GM12878 (cell line): ENCODE measurements around the gene VNN1. TPM values are rescaled to one million over a fixed set of nuclear protein-coding genes. Genes with fewer than 3 reads are reported as not detected.

Source experiments
- ATAC-seq: fragments of 200-7000 bp; cut with Tn5 transposase; 3 replicates; pipeline ENCODE4 v1.9.1; 2020; ENCODE audit warnings: mild to moderate bottlenecking, moderate library complexity
- BruUV-seq: library from RNA; stranded (reverse); fragments of 400-500 nt; replicated peaks from 2 replicates; lab custom pipeline; 2021; lab: Mats Ljungman, UMichigan
- CTCF ChIA-PET: fragments of 300-600 bp; sonication (Branson Sonifier 250); formaldehyde crosslinking; extraction: SDS; loops from one replicate; lab custom pipeline; 2021; ENCODE audit warnings: inconsistent platforms; lab: Yijun Ruan, JAX
- POLR2A ChIA-PET: fragments of 350-600 bp; formaldehyde crosslinking; extraction: SDS; loops from one replicate; lab custom pipeline; 2021; ENCODE audit warnings: inconsistent platforms; lab: Charles Lee
- RAD21 ChIA-PET: fragments of 300-600 bp; sonication (Branson Sonifier 250); formaldehyde crosslinking; loops from one replicate; lab custom pipeline; 2023; ENCODE audit warnings: antibody characterized with exemption; ENCODE audit not compliant: unreplicated experiment; lab: Charles Lee
- SMC1A ChIA-PET: fragments of 300-600 bp; sonication (Branson Sonifier 250); formaldehyde crosslinking; loops from one replicate; lab custom pipeline; 2023; ENCODE audit not compliant: unreplicated experiment, uncharacterized antibody; lab: Charles Lee
- DNase-seq: peaks from one replicate; pipeline ENCODE4 v3.0.0-alpha.2; 2011; ENCODE audit warnings: low read depth, low spot score
- FAIRE-seq: peaks from 3 replicates; lab custom pipeline; 2011; peaks lifted over from hg19 to GRCh38; lab: Jason Lieb, UNC
- H2AFZ ChIP-seq: 2 replicates; pipeline ENCODE4 v1.6.0; 2011; ENCODE audit warnings: low read depth, low read length, control low read depth; ENCODE audit not compliant: control insufficient read depth
- H3K27ac ChIP-seq: 2 replicates; pipeline ENCODE4 v1.5.1; 2011; ENCODE audit warnings: control low read depth; ENCODE audit not compliant: control insufficient read depth, insufficient read depth
- H3K27me3 ChIP-seq, 2 experiments: replicated peaks in 1 of 2; 2 replicates each; pipeline versions ENCODE4 v1.6.0 to v1.6.1; 2011; ENCODE audit warnings: low read length in 1 of 2; ENCODE audit not compliant: control insufficient read depth in 2 of 2, insufficient read depth in 2 of 2
- H3K36me3 ChIP-seq, 2 experiments: 2 replicates each; pipeline ENCODE4 v1.5.1; 2011; ENCODE audit warnings: low read length in 1 of 2; ENCODE audit not compliant: control insufficient read depth in 2 of 2, insufficient read depth in 2 of 2
- H3K4me1 ChIP-seq: 2 replicates; pipeline ENCODE4 v1.6.1; 2011; ENCODE audit warnings: mild to moderate bottlenecking, low read length, moderate library complexity, mixed read lengths; ENCODE audit not compliant: control insufficient read depth, insufficient read depth
- H3K4me2 ChIP-seq: 2 replicates; pipeline ENCODE4 v1.6.0; 2011; ENCODE audit warnings: control low read depth; ENCODE audit not compliant: control insufficient read depth, insufficient read depth
- H3K4me3 ChIP-seq: fragments of 200-600 bp; sonication (generic); 2 replicates; pipeline ENCODE4 v1.5.1; 2016
- H3K79me2 ChIP-seq: 2 replicates; pipeline ENCODE4 v1.6.0; 2011; ENCODE audit warnings: low read length; ENCODE audit not compliant: control insufficient read depth, insufficient read depth
- H3K9ac ChIP-seq: 2 replicates; pipeline ENCODE4 v1.8.0; 2011; ENCODE audit warnings: low read length, control low read depth, mixed read lengths; ENCODE audit not compliant: control insufficient read depth, insufficient read depth
- H3K9me3 ChIP-seq: replicated peaks from 3 replicates; pipeline ENCODE4 v1.5.1; 2011; ENCODE audit warnings: mild to moderate bottlenecking, low read length; ENCODE audit not compliant: control insufficient read depth, insufficient read depth
- H4K20me1 ChIP-seq: 2 replicates; pipeline ENCODE4 v1.6.0; 2011; ENCODE audit not compliant: control insufficient read depth, insufficient read depth
- ATF7 ChIP-seq: fragments of 450-650 bp; IDR thresholded peaks from 2 replicates; pipeline ENCODE4 v1.6.1; 2016; ENCODE audit warnings: low read depth, mild to moderate bottlenecking
- BCLAF1 ChIP-seq: fragments of 450-650 bp; IDR thresholded peaks from 2 replicates; pipeline ENCODE4 v1.6.1; 2017; ENCODE audit warnings: antibody characterized with exemption, mild to moderate bottlenecking, moderate library complexity
- BMI1 ChIP-seq: fragments of 450-650 bp; IDR thresholded peaks from 2 replicates; pipeline ENCODE4 v1.6.1; 2016; ENCODE audit warnings: mild to moderate bottlenecking, moderate library complexity, borderline replicate concordance
- IKZF1 ChIP-seq: fragments of 450-650 bp; conservative IDR thresholded peaks from 2 replicates; pipeline ENCODE4 v1.6.1; 2017; ENCODE audit warnings: antibody characterized with exemption, mild to moderate bottlenecking
- JUND ChIP-seq: IDR thresholded peaks from 2 replicates; pipeline ENCODE4 v1.6.1; 2012; ENCODE audit warnings: low read depth, mild to moderate bottlenecking, low read length, improper control_type of control experiment, moderate library complexity
- KDM1A ChIP-seq: fragments of 200-600 bp; sonication (generic); IDR thresholded peaks from 2 replicates; pipeline ENCODE4 v1.6.1; 2016; ENCODE audit warnings: borderline replicate concordance
- MYC ChIP-seq: IDR thresholded peaks from 2 replicates; pipeline ENCODE4 v1.6.1; 2011; ENCODE audit warnings: mild to moderate bottlenecking, low read length, moderate library complexity, inconsistent platforms; ENCODE audit not compliant: insufficient read depth, insufficient replicate concordance, insufficient read length, severe bottlenecking
- NR2F1 ChIP-seq: fragments of 450-650 bp; conservative IDR thresholded peaks from 2 replicates; pipeline ENCODE4 v1.6.1; 2017; ENCODE audit warnings: mild to moderate bottlenecking
- RAD21 ChIP-seq: IDR thresholded peaks from 2 replicates; pipeline ENCODE4 v1.6.1; 2011; ENCODE audit warnings: mild to moderate bottlenecking, low read depth, low read length, moderate library complexity; ENCODE audit not compliant: insufficient read depth
- SREBF1 ChIP-seq: IDR thresholded peaks from 2 replicates; pipeline ENCODE4 v1.6.1; 2012; ENCODE audit warnings: mild to moderate bottlenecking, low read length
- SRF ChIP-seq, 2 experiments: IDR thresholded peaks; 2 replicates each; pipeline ENCODE4 v1.6.1; 2011; ENCODE audit warnings: low read depth in 2 of 2, low read length in 2 of 2, mild to moderate bottlenecking in 1 of 2, moderate library complexity in 1 of 2
- ZNF207 ChIP-seq: fragments of 450-650 bp; IDR thresholded peaks from 2 replicates; pipeline ENCODE4 v1.6.1; 2014; ENCODE audit warnings: antibody characterized with exemption, mild to moderate bottlenecking, borderline replicate concordance
- ZNF24 ChIP-seq: fragments of 450-650 bp; IDR thresholded peaks from 2 replicates; pipeline ENCODE4 v1.6.1; 2017; ENCODE audit warnings: antibody characterized with exemption, mild to moderate bottlenecking
- ZNF622 ChIP-seq: fragments of 450-650 bp; IDR thresholded peaks from 2 replicates; pipeline ENCODE4 v1.6.1; 2017; ENCODE audit warnings: mild to moderate bottlenecking, inconsistent platforms
- ZSCAN29 ChIP-seq: fragments of 450-650 bp; IDR thresholded peaks from 2 replicates; pipeline ENCODE4 v1.6.1; 2017; ENCODE audit warnings: mild to moderate bottlenecking, moderate library complexity
- WGBS: methylation state at CpG from one replicate; pipeline ENCODE4 v1.1.6; 2016; ENCODE audit warnings: low lambda C conversion rate; ENCODE audit not compliant: insufficient replicate concordance, insufficient coverage; ENCODE audit errors: missing lambda C conversion rate; 5-methylcytosine and 5-hydroxymethylcytosine counted together
- in situ Hi-C: fragments of 300-500 bp; cut with MboI; formaldehyde crosslinking; loops from 9 replicates; pipeline ENCODE4 v1.14.3; 2018; ENCODE audit warnings: mixed read lengths
- intact Hi-C: fragments of 100-400 bp; cut with micrococcal nuclease; formaldehyde crosslinking; loops from one replicate; pipeline ENCODE4 v1.14.2; 2022; ENCODE audit not compliant: unreplicated experiment
- polyA plus RNA-seq, 11 experiments: library from polyadenylated mRNA; depleted of rRNA in 4 of 11; unstranded in 6 of 11; stranded (reverse) in 5 of 11; fragments of >200 nt; fragmentation: Nextera tagmentation in 4 of 11; fragmentation: Illumina TruSeq in 1 of 11; extraction: Ambion mirVana in 4 of 11; extraction: Trizol in 1 of 11; gene quantifications; 1 replicate in 1 of 11; 2 replicates in 10 of 11; pipeline versions ENCODE4 v1.2.1 to v1.2.3, GENCODE V29; 2011 to 2016; ENCODE audit warnings: inconsistent platforms in 2 of 11, missing spikeins in 2 of 11, low read depth in 1 of 11
- total RNA-seq, 4 experiments: library from RNA; depleted of rRNA in 3 of 4; stranded (reverse); fragments of >200 nt in 3 of 4; fragmentation: Illumina TruSeq in 1 of 4; extraction: Trizol in 1 of 4; gene quantifications; 2 replicates each; pipeline versions ENCODE4 v1.2.1 to v1.2.3, GENCODE V29; 2013 to 2021

Gene VNN1
- total and polyA plus RNA-seq, 10 of the 15 experiments (the other 5 are each of a cell fraction or from before 2014, with no cell fraction given), result not detected

GRCh38 chr6:132715204-132715603 is 1.3 kb upstream of the VNN1 start:
- Histone ChIP-seq H3K27me3 (0 out of 4 replicates have a peak, but pooled peaks cover 2% of the 10 kb centered on the region in 2 experiments), H3K79me2 (no peaks in the 10 kb centered on the region), H3K4me1 (no peaks in the 10 kb centered on the region), H3K4me2 (no peak overlapping the region), H3K36me3 (no peaks in the 10 kb centered on the region), H2AFZ (no peak overlapping the region), H4K20me1 (no peaks in the 10 kb centered on the region), H3K9ac (no peak overlapping the region), H3K27ac (no peak overlapping the region), H3K9me3 (no peaks in the 10 kb centered on the region), H3K4me3 (no peak overlapping the region)
- CTCF ChIA-PET, result interaction anchor here (0.7 to 2.0 kb wide), 3 partner anchors 13 to 44 kb away, joined by 3 to 6 read pairs (median 4); no protein-coding TSS in a partner anchor
- SMC1A ChIA-PET, result interaction anchor here (0.9 to 1.8 kb wide), 6 partner anchors 9 to 48 kb away, joined by 3 to 10 read pairs (median 4); no protein-coding TSS in a partner anchor
- FAIRE-seq (no peak), ATAC-seq (no peak), DNase-seq (no peak)
- WGBS, result 72% methylated on average over 5 of the region's 5 CpGs
- intact Hi-C loops, result no loop called here
- POLR2A ChIA-PET, result no interaction called here
- RAD21 ChIA-PET, result interaction anchor here (1.4 kb wide), 1 partner anchor 435 kb away, joined by 3 read pairs; no protein-coding TSS in a partner anchor
- no TSS peak for BruUV-seq
- in situ Hi-C loops, result no loop called here
- 0 out of 2 replicates have a peak, but pooled peaks have one; percentile 9 for TF ChIP-seq RAD21
- TF ChIP-seq KDM1A, result no peak

- RAD21 ChIA-PET, result no interaction called here
- no peak for ATAC-seq
- TF ChIP-seq ZSCAN29 (no peak), SREBF1 (no peak), JUND (no peak), MYC (no peak), BMI1 (no peak), ZNF207 (no peak), NR2F1 (no peak), ZNF24 (no peak), BCLAF1 (no peak), ATF7 (no peak), SRF (IDR thresholded peaks at IDR 0.05; ENCODE audit: low read depth in 2 of 2, low read length in 2 of 2) (no peak), ZNF622 (no peak), IKZF1 (no peak)
Observed at GRCh38 chr6:132714160-132714559, 305 bp upstream of the VNN1 start.

More at GRCh38 chr6:132714160-132714559, 305 bp upstream of the VNN1 start:
- no peak for FAIRE-seq
- DNase-seq, result no peak
- ChIA-PET SMC1A (interaction anchor here (1.7 to 1.8 kb wide), 2 partner anchors 14 to 22 kb away, joined by 4 to 10 read pairs; no protein-coding TSS in a partner anchor), CTCF (interaction anchor here (0.6 to 2.0 kb wide), 2 partner anchors 18 to 43 kb away, joined by 5 to 6 read pairs; no protein-coding TSS in a partner anchor), POLR2A (no interaction called here)
- Histone ChIP-seq H3K4me1 (no peaks in the 10 kb centered on the region), H3K9me3 (no peaks in the 10 kb centered on the region), H3K27me3 (0 out of 4 replicates have a peak, but pooled peaks cover 2% of the 10 kb centered on the region in 2 experiments), H3K79me2 (no peaks in the 10 kb centered on the region), H3K27ac (no peak overlapping the region), H3K4me2 (no peak overlapping the region), H4K20me1 (no peaks in the 10 kb centered on the region), H3K36me3 (no peaks in the 10 kb centered on the region), H3K4me3 (no peak overlapping the region), H2AFZ (no peak overlapping the region), H3K9ac (no peak overlapping the region)
- intact Hi-C loops, result no loop called here
- in situ Hi-C loops, result no loop called here
- WGBS, result 52% methylated on average over 3 of the region's 3 CpGs
- BruUV-seq, result no TSS peak
